Right kidney (tissue), 1 donor: ENCODE data around the gene RNF144B.
"Not testable (repeated sequence)": the region's sequence is repeated elsewhere in the genome, so short reads cannot be mapped to it uniquely, and the experiment has no call there.

Source experiments
- DNase-seq: peaks from one replicate; pipeline ENCODE4 v3.0.0-alpha.2; 2016

The RNF144B gene

GRCh38 chr6:18405477-18406293, 18.5 kb downstream of the RNF144B start:
- DNase-seq, result no peak

DNA sequence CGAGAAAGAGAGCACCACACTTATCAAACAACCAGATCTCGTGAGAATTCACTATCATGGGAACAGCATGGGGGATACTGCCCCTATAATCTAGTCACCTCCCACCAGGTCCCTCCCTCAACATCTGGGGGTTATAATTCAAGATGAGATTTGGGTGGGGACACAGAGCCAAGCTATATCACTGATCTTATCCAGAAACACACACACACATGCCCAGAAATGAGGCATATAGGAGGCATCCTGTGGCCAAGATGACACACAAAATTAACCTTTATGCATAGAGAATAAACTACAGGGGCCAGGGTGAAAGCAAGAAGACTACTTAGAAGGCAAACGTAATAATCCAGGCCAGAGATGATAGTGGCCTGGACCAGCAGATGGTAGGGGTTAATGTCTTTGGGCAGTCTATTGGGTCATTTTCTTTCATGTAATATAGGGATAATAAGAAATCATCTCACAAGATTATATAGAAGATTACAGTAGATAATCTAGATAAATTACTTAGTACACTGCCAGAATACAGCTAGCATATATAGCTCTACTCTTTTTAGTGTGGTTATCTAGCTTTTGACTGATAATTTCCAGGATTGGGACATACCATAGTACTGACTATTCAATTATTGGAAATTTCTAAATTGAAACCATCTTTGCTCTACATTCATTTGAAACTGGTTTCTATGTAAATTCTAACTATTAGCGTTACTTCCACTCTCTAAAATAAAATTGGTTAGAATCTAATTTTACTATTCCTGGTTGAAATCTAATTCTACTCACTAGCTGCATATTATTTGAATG, 20.0 kb downstream of the RNF144B start:
- DNase-seq, result no peak

- DNase-seq, result not testable (repeated sequence)
Observed at GRCh38 chr6:18409602-18410001, 22.5 kb downstream of the RNF144B start.

- no peak for DNase-seq
Observed at GRCh38 chr6:18410412-18410811, 23.3 kb downstream of the RNF144B start.

GRCh38 chr6:18412068-18412467, 24.9 kb downstream of the RNF144B start:
- DNase-seq, result no peak

DNA sequence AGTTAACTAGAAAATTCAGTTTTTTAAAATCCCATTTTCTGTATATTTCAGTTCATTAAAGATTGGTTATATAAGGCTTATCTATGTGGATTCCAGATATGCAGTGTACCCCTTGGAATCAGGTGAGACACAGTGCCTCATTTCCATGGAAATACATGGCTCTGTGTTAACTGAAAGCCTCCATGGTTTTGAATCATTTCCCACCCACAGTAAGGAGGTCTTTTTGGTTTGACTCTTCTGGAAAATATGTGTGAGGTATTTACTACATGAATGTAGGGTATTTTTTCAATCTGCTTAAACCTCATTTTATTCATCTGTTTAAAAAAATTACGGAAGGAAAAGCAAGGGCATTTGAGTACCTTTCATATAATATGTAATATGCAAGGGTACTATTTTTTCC, 25.5 kb downstream of the RNF144B start:
- no peak for DNase-seq

DNA sequence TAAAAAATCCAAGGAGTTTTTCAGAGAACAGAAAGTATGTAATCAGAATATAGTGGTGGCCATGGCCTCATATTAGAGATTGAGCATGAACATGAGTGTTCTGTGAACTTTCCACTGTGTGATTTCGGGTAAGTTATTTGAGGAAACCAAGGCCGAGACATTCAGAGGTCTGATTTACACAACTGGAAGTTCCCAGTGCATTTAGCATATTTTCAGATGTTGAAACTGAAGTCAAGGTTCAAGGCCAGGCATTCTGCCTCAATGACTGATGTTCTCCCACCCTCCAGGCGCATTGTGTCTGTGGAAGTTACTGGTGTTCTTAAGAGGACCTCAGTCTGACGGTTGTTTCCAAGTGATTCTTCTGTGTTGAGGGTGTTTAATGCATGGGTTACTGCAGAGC, 26.2 kb downstream of the RNF144B start:
- DNase-seq, result no peak

- DNase-seq, result no peak
Observed at GRCh38 chr6:18414116-18414515, 27.0 kb downstream of the RNF144B start.

DNA sequence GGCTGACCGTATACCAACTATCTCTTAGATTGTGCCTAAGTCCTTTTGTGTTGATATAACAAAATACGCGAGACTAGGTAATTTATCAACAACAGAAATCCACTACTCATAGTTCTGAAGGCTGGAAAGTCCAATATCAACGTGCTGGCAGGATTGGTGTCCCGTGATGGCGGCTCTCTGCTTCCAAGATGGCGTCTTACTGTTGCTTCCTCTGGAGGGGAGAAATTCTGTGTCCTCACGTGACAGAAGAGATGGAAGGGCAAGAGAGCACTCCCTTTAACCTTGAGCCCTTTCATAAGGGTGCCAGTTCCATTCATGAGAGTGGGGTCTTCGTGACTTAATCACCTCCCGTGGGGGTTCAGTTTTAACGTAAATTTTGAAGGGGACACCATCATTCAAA, 28.1 kb downstream of the RNF144B start:
- DNase-seq, result no peak

DNA sequence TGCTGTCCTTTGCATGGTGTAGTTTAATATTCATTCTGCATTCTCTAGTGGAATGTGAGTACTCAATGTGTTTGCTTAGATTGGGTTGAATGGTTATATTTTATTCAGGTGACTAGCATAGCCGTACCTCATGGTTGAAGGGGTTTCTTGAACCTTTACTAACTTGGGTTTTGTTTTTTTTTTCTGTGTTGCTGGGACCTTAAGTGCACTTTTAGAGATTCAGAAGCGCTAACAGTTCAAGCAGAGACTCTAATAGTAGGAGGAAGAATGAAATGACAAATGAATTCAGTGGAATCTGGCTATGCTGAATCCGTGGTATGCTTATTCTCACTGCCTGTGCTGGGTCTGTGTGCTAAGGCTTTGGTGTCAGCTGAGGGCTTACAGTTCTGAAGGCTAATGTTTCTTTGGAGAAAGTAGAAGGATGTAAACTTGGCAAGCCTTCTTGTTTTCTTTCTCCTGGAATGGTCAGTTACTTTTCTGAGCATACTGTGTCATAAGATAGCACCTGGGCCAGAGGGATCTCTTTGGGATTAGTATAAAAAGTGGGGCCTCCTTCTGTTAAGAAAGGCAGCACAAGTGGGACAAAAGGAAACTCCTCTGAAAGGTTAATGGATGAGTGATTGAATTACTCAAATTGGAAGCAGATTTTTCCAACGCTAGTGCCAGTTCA, 28.7 kb downstream of the RNF144B start:
- no peak for DNase-seq

DNA sequence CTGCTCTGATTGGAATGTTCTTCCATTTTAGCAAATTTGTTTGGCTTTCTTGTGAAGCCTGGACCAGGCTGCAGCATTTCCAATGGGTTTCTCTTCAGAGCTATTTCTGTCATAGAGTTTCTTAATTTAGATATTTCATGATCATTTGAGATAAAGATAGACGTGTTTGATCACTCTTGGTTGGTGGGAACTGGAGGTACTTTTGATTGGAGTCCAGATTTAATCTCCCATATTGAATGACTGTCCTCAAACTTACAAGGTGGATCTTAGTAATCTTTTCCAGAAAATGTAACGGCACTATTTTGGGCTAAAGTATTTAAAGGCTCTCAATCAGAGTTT, 29.2 kb downstream of the RNF144B start:
- DNase-seq, result no peak

- no peak for DNase-seq
Observed at GRCh38 chr6:18420328-18420727, 33.2 kb downstream of the RNF144B start.

GRCh38 chr6:18422136-18422535, 35.0 kb downstream of the RNF144B start:
- DNase-seq, result no peak

- no peak for DNase-seq
Observed at GRCh38 chr6:18423426-18423825, 36.3 kb downstream of the RNF144B start.

DNA sequence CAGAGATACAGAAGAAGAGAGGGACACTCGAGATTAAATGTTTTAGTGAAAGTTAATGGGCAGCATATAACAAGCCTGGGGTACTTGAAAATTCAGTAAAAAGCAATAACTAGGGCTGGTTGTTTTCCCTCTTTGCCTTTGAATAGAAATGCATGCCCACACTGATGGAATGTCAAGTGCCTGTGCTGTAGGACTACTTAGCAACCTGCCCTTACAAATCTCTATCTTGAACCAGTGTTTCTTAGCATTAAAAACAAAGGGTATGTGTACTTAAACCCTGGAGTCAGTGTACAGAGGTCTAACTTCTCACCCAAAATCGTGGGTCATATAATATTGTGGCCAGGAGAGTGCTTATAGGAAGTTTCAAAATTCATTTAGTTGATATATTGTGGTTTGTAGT, 37.1 kb downstream of the RNF144B start:
- no peak for DNase-seq

DNA sequence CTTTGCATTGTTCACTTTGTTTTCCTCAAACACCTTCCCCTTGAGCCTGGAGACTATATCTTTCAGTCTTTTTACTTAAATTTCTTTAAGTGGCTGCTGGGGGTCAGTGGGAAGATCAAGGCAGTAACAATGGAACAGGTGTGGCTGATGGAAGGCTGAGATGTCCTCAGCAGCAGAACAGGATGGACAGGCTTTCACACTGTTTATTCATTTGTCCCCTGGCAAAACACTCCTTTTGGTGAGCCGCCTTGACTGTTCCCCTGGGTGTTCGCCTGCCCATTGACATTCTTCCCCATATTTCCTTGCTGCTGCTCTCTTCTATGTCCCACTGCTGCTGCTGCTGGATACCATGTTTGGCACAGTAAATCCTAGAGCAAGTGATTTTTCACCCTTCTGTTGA, 38.1 kb downstream of the RNF144B start:
- no peak for DNase-seq

GRCh38 chr6:18427296-18427695, 40.1 kb downstream of the RNF144B start:
- no peak for DNase-seq

GRCh38 chr6:18429655-18430297, 42.6 kb downstream of the RNF144B start:
- no peak for DNase-seq

- DNase-seq, result no peak
Observed at GRCh38 chr6:18431581-18431980, 44.4 kb downstream of the RNF144B start.

DNA sequence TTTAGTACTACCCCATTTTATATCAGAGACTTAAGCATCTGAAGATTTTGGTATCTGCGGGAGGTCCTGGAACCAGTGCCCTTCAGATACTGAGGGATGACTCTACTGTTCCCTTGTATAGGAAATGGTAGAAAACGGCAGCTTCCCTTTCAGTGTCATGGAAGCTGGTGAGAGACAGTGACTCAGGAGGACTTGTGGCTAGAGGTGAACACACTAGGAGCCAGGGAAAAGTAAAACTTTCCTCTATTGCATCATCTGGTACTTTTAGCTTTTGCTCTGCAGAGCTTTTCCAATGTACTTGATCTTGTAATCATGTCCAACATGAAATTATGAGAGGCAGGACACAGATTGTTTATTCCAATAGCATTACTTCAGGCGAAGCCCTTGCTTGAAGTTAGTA, 45.0 kb downstream of the RNF144B start:
- no peak for DNase-seq

- no peak for DNase-seq
Observed at GRCh38 chr6:18432619-18433018, 45.5 kb downstream of the RNF144B start.

GRCh38 chr6:18433059-18433458, 45.9 kb downstream of the RNF144B start:
- no peak for DNase-seq

DNA sequence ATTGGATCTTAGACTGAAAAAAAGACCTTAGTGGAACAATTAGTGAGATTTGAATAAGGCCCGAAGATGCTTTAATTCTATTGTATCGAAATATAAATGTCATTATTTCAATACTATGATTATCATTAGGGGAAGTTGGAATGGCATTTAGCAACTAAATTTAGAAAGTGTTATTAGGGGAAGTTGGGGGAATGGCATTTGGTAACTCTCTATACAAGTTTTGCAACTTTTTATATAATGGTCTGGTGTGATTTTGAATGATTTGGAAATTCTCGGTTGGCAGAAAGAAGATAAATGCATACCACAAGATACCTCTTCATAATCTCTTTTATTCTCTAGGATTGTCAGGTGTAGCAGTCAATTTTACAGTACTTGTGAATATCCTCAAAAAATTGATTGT, 49.2 kb downstream of the RNF144B start:
- no peak for DNase-seq
